K562 (cell line): ENCODE data around the gene ZNF45. TPM values are rescaled to one million over a fixed set of nuclear protein-coding genes. Genes with fewer than 3 reads are reported as not detected.
A peak's percentile ranks its signal among the peaks of the same experiment; 100 is the strongest.

Experiments used
- ATF4 ChIP-seq: fragments of 450-650 bp; formaldehyde crosslinking; IDR thresholded peaks from 2 replicates; pipeline ENCODE4 v1.4.0; 2022; ENCODE audit warnings: mild to moderate bottlenecking, moderate library complexity
- BRD9 ChIP-seq: fragments of 450-650 bp; IDR thresholded peaks from 2 replicates; pipeline ENCODE4 v1.6.1; 2018; ENCODE audit warnings: low read depth; ENCODE audit not compliant: partially characterized antibody
- CBFA2T2 ChIP-seq: fragments of 450-650 bp; conservative IDR thresholded peaks from 2 replicates; pipeline ENCODE4 v1.6.1; 2017; ENCODE audit warnings: mild to moderate bottlenecking
- CCAR2 ChIP-seq: fragments of 200-400 bp; formaldehyde crosslinking; IDR thresholded peaks from 2 replicates; pipeline ENCODE4 v1.6.1; 2017; ENCODE audit warnings: mild to moderate bottlenecking, low read depth, low read length
- ESRRA ChIP-seq: fragments of 450-650 bp; IDR thresholded peaks from 2 replicates; pipeline ENCODE4 v1.6.1; 2014; ENCODE audit warnings: low read depth, mild to moderate bottlenecking, moderate library complexity, borderline replicate concordance
- EZH2 ChIP-seq: IDR thresholded peaks from 2 replicates; pipeline ENCODE4 v1.6.1; 2012; ENCODE audit warnings: low read depth, mild to moderate bottlenecking, inconsistent platforms, low read length, borderline replicate concordance
- FOS ChIP-seq: IDR thresholded peaks from 3 replicates; pipeline ENCODE4 v1.6.1; 2011; ENCODE audit not compliant: insufficient read length; ENCODE audit errors: extremely low read depth
- FOXK2 ChIP-seq, 2 experiments: fragments of 450-650 bp; IDR thresholded peaks in 1 of 2; conservative IDR thresholded peaks in 1 of 2; 2 replicates each; pipeline ENCODE4 v1.6.1; 2016; ENCODE audit warnings: low read depth in 2 of 2, mild to moderate bottlenecking in 1 of 2
- HDAC3 ChIP-seq: fragments of 450-650 bp; IDR thresholded peaks from 2 replicates; pipeline ENCODE4 v1.6.1; 2018; ENCODE audit warnings: borderline replicate concordance, mild to moderate bottlenecking, moderate library complexity; ENCODE audit not compliant: partially characterized antibody
- NEUROD1 ChIP-seq: fragments of 150-350 bp; IDR thresholded peaks from 2 replicates; pipeline ENCODE4 v1.6.1; 2014; ENCODE audit warnings: borderline replicate concordance, low read length, low read depth; ENCODE audit not compliant: partially characterized antibody
- NR2C2 ChIP-seq, 2 experiments: fragments of 200-800 bp in 1 of 2; sonication (Bioruptor generic) in 1 of 2; sonication (generic) in 1 of 2; formaldehyde crosslinking in 1 of 2; IDR thresholded peaks; 2 replicates each; pipeline versions ENCODE4 v1.6.1 to v1.8.0; 2016 to 2022; ENCODE audit warnings: mild to moderate bottlenecking in 1 of 2, missing compliant biosample characterization in 1 of 2, missing genetic modification characterization in 1 of 2, missing genetic modification reagents in 1 of 2
- RAD21 ChIP-seq, 2 experiments: fragments of 250-450 bp in 1 of 2; fragments of 450-650 bp in 1 of 2; sonication (Bioruptor Pico) in 1 of 2; formaldehyde crosslinking in 1 of 2; IDR thresholded peaks in 1 of 2; conservative IDR thresholded peaks in 1 of 2; 2 replicates each; pipeline versions ENCODE4 v1.4.0 to v1.8.0; 2020 to 2022; ENCODE audit warnings: mild to moderate bottlenecking in 2 of 2, moderate library complexity in 1 of 2
- RBM34 ChIP-seq: fragments of 200-400 bp; formaldehyde crosslinking; IDR thresholded peaks from 2 replicates; pipeline ENCODE4 v1.6.1; 2018; ENCODE audit warnings: low read length, borderline replicate concordance; ENCODE audit not compliant: insufficient read depth
- RFX1 ChIP-seq: fragments of 450-650 bp; IDR thresholded peaks from 2 replicates; pipeline ENCODE4 v1.6.1; 2016; ENCODE audit warnings: mild to moderate bottlenecking, moderate library complexity
- SAP30 ChIP-seq: fragments of 200-600 bp; sonication (generic); IDR thresholded peaks from 2 replicates; pipeline ENCODE4 v1.6.1; 2012; ENCODE audit warnings: borderline replicate concordance, low read depth, mild to moderate bottlenecking, moderate library complexity, low read length, control low read depth, inconsistent platforms; ENCODE audit not compliant: insufficient read depth, poor library complexity, severe bottlenecking
- TCF7 ChIP-seq: sonication (generic); IDR thresholded peaks from 2 replicates; pipeline ENCODE4 v1.6.1; 2016; ENCODE audit warnings: antibody characterized with exemption, borderline replicate concordance
- TFAM ChIP-seq: fragments of 250-450 bp; sonication (Bioruptor Pico); conservative IDR thresholded peaks from 2 replicates; pipeline ENCODE4 v1.5.0; 2021; ENCODE audit warnings: mild to moderate bottlenecking, moderate library complexity
- USF1 ChIP-seq: sonication (generic); formaldehyde crosslinking; IDR thresholded peaks from 2 replicates; pipeline ENCODE4 v1.9.0; 2022; ENCODE audit warnings: mild to moderate bottlenecking, missing genetic modification reagents
- ZNF224 ChIP-seq: sonication (generic); formaldehyde crosslinking; IDR thresholded peaks from 2 replicates; pipeline ENCODE4 v1.8.0; 2022; ENCODE audit warnings: mild to moderate bottlenecking, missing genetic modification reagents
- ZNF444 ChIP-seq: fragments of 250-450 bp; sonication (Bioruptor Pico); IDR thresholded peaks from 2 replicates; pipeline ENCODE4 v1.4.0; 2020; ENCODE audit warnings: mild to moderate bottlenecking, moderate library complexity
- ZNF696 ChIP-seq: fragments of 250-450 bp; sonication (Bioruptor Pico); conservative IDR thresholded peaks from 2 replicates; pipeline ENCODE4 v1.4.0; 2020; ENCODE audit warnings: mild to moderate bottlenecking, moderate library complexity
- ZNF75A ChIP-seq: fragments of 450-650 bp; formaldehyde crosslinking; IDR thresholded peaks from 2 replicates; pipeline ENCODE4 v1.4.0; 2020; ENCODE audit warnings: mild to moderate bottlenecking
- ZNF79 ChIP-seq: fragments of 250-450 bp; sonication (Bioruptor Pico); IDR thresholded peaks from 2 replicates; pipeline ENCODE4 v1.4.0; 2020; ENCODE audit warnings: low read depth, mild to moderate bottlenecking, moderate library complexity
- polyA plus RNA-seq, 8 experiments: library from polyadenylated mRNA; depleted of rRNA in 4 of 8; stranded (reverse) in 5 of 8; unstranded in 3 of 8; fragments of >200 nt; fragmentation: Nextera tagmentation in 2 of 8; fragmentation: Illumina TruSeq in 1 of 8; extraction: Ambion mirVana in 2 of 8; extraction: Trizol in 1 of 8; gene quantifications; 2 replicates each; pipeline versions ENCODE4 v1.2.1 to v1.2.3, GENCODE V29; 2011 to 2014; ENCODE audit warnings: inconsistent platforms in 1 of 8, missing spikeins in 1 of 8
- total RNA-seq, 7 experiments: library from RNA; depleted of rRNA in 6 of 7; stranded (reverse); fragments of >200 nt in 6 of 7; fragmentation: Illumina TruSeq in 2 of 7; extraction: Trizol in 2 of 7; gene quantifications; 2 replicates each; pipeline versions ENCODE4 v1.2.1 to v1.2.3, GENCODE V29; 2011 to 2021; ENCODE audit warnings: low replicate concordance in 1 of 7
- TF ChIP-seq, protein P1 (sequence below): sonication (generic); formaldehyde crosslinking; IDR thresholded peaks from 2 replicates; pipeline ENCODE4 v1.8.0; 2022; ENCODE audit warnings: mild to moderate bottlenecking, missing genetic modification reagents

Gene ZNF45
- total and polyA plus RNA-seq, 9 of the 15 experiments (the other 6 are each of a cell fraction or from before 2014, with no cell fraction given) = 2.6 to 10.6 (median 9.4) TPM

GRCh38 chr19:43950834-43951645 is 16.0 kb upstream of the ZNF45 start, which contains the start of gene ZNF221 (continued):
- TF ChIP-seq ATF4 (CRISPR knock-in tag) = peak; percentile 18; the same call in 1 of the 2 replicates
- TF ChIP-seq, protein P1, sequence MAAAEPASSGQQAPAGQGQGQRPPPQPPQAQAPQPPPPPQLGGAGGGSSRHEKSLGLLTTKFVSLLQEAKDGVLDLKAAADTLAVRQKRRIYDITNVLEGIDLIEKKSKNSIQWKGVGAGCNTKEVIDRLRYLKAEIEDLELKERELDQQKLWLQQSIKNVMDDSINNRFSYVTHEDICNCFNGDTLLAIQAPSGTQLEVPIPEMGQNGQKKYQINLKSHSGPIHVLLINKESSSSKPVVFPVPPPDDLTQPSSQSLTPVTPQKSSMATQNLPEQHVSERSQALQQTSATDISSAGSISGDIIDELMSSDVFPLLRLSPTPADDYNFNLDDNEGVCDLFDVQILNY (CRISPR knock-in tag) = no peak
- TF ChIP-seq FOXK2 (conservative IDR thresholded peaks at IDR 0.05 in 1 of 2, IDR thresholded peaks at IDR 0.05 in 1 of 2; ENCODE audit: low read depth in 2 of 2) = peak in 1 of 2 experiments; percentile 60; a peak in 2 of 4 replicates
- TF ChIP-seq EZH2 = no peak
- TF ChIP-seq FOS = no peak
- TF ChIP-seq ZNF79 = no peak
- no peak for TF ChIP-seq BRD9
- no peak for TF ChIP-seq HDAC3
- TF ChIP-seq NR2C2 (CRISPR knock-in tag; IDR thresholded peaks at IDR 0.05) = no peak
- TF ChIP-seq NR2C2 (tag; IDR thresholded peaks at IDR 0.05) = peak; percentile 92
- no peak for TF ChIP-seq CCAR2
- no peak for TF ChIP-seq TCF7
- no peak for TF ChIP-seq ZNF444 (CRISPR knock-in tag)
- no peak for TF ChIP-seq SAP30
- TF ChIP-seq RAD21 (CRISPR knock-in tag; conservative IDR thresholded peaks at IDR 0.05 in 1 of 2, IDR thresholded peaks at IDR 0.05 in 1 of 2) = peak in 1 of 2 experiments; percentile 39; a peak in 2 of 4 replicates
- no peak for TF ChIP-seq TFAM (CRISPR knock-in tag)
- peak; percentile 30; the same call in 1 of the 2 replicates for TF ChIP-seq USF1 (CRISPR knock-in tag)
- no peak for TF ChIP-seq CBFA2T2
- no peak for TF ChIP-seq ZNF224
- peak; percentile 43; the same call in 1 of the 2 replicates for TF ChIP-seq ESRRA
- no peak for TF ChIP-seq RBM34
- TF ChIP-seq NEUROD1 = peak; percentile 20
- TF ChIP-seq RFX1 = no peak
- TF ChIP-seq ZNF75A (CRISPR knock-in tag) = no peak
- TF ChIP-seq ZNF696 (CRISPR knock-in tag) = no peak
